ENCODE data around the gene BANF2. TPM values are rescaled to one million over a fixed set of nuclear protein-coding genes. Genes with fewer than 3 reads are reported as not detected.

BANF2 gene
- total and polyA plus RNA-seq, 2 of the 13 experiments (the other 11 are each of a cell fraction or from before 2014, with no cell fraction given), result 0.35 TPM; not detected in 1

DNA sequence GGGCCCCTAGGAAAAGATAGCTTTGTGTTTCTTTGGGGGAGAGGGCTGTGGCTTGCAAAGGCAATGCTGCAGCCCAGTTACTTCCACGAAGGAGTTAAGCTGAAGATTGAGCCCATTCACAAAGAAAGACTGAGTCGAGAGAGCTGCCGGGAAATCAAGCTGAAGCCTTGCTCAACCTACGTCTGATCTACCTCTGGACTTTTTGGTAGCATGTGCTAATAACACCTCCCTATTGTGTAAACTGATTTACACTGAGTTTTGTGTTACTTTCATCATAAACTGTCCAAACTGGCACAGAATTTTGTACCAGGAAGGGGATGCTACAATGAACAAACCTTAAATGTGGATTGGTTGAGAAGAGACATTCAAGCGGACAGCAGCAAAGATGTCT is 23.5 kb downstream of the BANF2 start:
- H3K4me3 ChIP-seq (replicated peaks in 1 of 3; ENCODE audit: insufficient read depth in 1 of 3, low read depth in 2 of 3, low read length in 3 of 3), result no peak overlapping the region
- CTCF ChIA-PET (ENCODE audit: low intra/inter-chr PET ratio, low total read pairs), result no interaction called here
- no peak overlapping the region for H3K4me2 ChIP-seq (ENCODE audit: low read depth, low read length)
- in situ Hi-C loops (cut with HindIII; ENCODE audit: extremely low pct_ligation_motif_present, low pct_unique_long_range_greater_than_20kb), result no loop called here
- FAIRE-seq (no peak), DNase-seq (ENCODE audit: low spot score) (no peak), ATAC-seq (no peak)
- no peaks in the 10 kb centered on the region for H3K36me3 ChIP-seq (replicated peaks in 1 of 2; ENCODE audit: control insufficient read depth in 1 of 2, insufficient read depth in 2 of 2, low read length in 2 of 2)
- no peak overlapping the region for H3K9ac ChIP-seq (ENCODE audit: insufficient read depth, low read depth, low read length)
- BruUV-seq (replicated peaks), result no TSS peak
- H2AFZ ChIP-seq (ENCODE audit: low read length), result no peak overlapping the region
- no peak overlapping the region for H3K27ac ChIP-seq (ENCODE audit: extremely low read length, insufficient read depth, low read length)
- no peaks in the 10 kb centered on the region for H3K79me2 ChIP-seq (ENCODE audit: insufficient read depth, low read length)
- POLR2A ChIA-PET, result interaction anchor here (1.1 to 5.5 kb wide), 11 partner anchors 12 to 175 kb away, joined by 3 to 81 read pairs (median 5); partner anchors contain the start of gene RRBP1
- peaks cover 44% of the 10 kb centered on the region for H3K4me1 ChIP-seq (ENCODE audit: insufficient read depth, low read length)
- WGBS (ENCODE audit: low lambda C conversion rate), result 25% methylated on average over 5 of the region's 5 CpGs
- H3K27me3 ChIP-seq (ENCODE audit: control insufficient read depth in 1 of 2, insufficient read depth in 2 of 2, low read length in 2 of 2), result peaks cover 4 to 73% of the 10 kb centered on the region in 2 experiments; a peak in 4 of 5 replicates
- intact Hi-C loops (cut with micrococcal nuclease; ENCODE audit: unreplicated experiment), result loop anchor here (2.0 to 5.0 kb wide), 3 partner anchors 48 to 214 kb away; no protein-coding TSS in a partner anchor
- no peaks in the 10 kb centered on the region for H3K9me3 ChIP-seq (ENCODE audit: low read length)
- no peaks in the 10 kb centered on the region for H4K20me1 ChIP-seq (ENCODE audit: insufficient read depth, low read length)
- TF ChIP-seq, protein P1, sequence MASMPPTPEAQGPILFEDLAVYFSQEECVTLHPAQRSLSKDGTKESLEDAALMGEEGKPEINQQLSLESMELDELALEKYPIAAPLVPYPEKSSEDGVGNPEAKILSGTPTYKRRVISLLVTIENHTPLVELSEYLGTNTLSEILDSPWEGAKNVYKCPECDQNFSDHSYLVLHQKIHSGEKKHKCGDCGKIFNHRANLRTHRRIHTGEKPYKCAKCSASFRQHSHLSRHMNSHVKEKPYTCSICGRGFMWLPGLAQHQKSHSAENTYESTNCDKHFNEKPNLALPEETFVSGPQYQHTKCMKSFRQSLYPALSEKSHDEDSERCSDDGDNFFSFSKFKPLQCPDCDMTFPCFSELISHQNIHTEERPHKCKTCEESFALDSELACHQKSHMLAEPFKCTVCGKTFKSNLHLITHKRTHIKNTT (CRISPR knock-in tag; IDR thresholded peaks at IDR 0.05), result no peak
- peak in 1 of 2 experiments; percentile 45; a peak in 1 of 4 replicates for TF ChIP-seq EP300 (IDR thresholded peaks at IDR 0.05; ENCODE audit: low read depth in 2 of 2, low read length in 2 of 2)
- no peak for TF ChIP-seq EP300 (CRISPR knock-in tag; IDR thresholded peaks at IDR 0.05; ENCODE audit: borderline replicate concordance)
- TF ChIP-seq CBX5 (CRISPR knock-in tag; IDR thresholded peaks at IDR 0.05; ENCODE audit: borderline replicate concordance), result no peak
- TF ChIP-seq FIP1L1 (IDR thresholded peaks at IDR 0.05; ENCODE audit: borderline replicate concordance, insufficient read depth, low read depth, low read length), result no peak
- TF ChIP-seq MTF2 (CRISPR knock-in tag; IDR thresholded peaks at IDR 0.05; ENCODE audit: borderline replicate concordance), result 0 out of 2 replicates have a peak, but pooled peaks have one; percentile 33
- TF ChIP-seq MBNL3 (CRISPR knock-in tag; conservative IDR thresholded peaks at IDR 0.05), result no peak
- no peak for TF ChIP-seq BRD4 (CRISPR knock-in tag; IDR thresholded peaks at IDR 0.05)
- TF ChIP-seq BCL6 (CRISPR knock-in tag; IDR thresholded peaks at IDR 0.05), result peak; percentile 57
- TF ChIP-seq GATAD2A (CRISPR knock-in tag; IDR thresholded peaks at IDR 0.05), result 0 out of 2 replicates have a peak, but pooled peaks have one; percentile 13
- TF ChIP-seq FOSL2 (CRISPR knock-in tag; IDR thresholded peaks at IDR 0.05), result peak; percentile 10; the same call in 1 of the 2 replicates
- peak; percentile 45; the same call in 1 of the 2 replicates for TF ChIP-seq CEBPG (CRISPR knock-in tag; IDR thresholded peaks at IDR 0.05)
- peak; percentile 59 for TF ChIP-seq ZNF652 (CRISPR knock-in tag; IDR thresholded peaks at IDR 0.05; ENCODE audit: borderline replicate concordance, low read depth)
- TF ChIP-seq HNF4G (IDR thresholded peaks at IDR 0.05; ENCODE audit: borderline replicate concordance, low read depth, low read length), result peak; percentile 42; the same call in 1 of the 2 replicates
- no peak for TF ChIP-seq HNF4G (CRISPR knock-in tag; IDR thresholded peaks at IDR 0.05; ENCODE audit: borderline replicate concordance, low read depth)
- TF ChIP-seq, protein P2, sequence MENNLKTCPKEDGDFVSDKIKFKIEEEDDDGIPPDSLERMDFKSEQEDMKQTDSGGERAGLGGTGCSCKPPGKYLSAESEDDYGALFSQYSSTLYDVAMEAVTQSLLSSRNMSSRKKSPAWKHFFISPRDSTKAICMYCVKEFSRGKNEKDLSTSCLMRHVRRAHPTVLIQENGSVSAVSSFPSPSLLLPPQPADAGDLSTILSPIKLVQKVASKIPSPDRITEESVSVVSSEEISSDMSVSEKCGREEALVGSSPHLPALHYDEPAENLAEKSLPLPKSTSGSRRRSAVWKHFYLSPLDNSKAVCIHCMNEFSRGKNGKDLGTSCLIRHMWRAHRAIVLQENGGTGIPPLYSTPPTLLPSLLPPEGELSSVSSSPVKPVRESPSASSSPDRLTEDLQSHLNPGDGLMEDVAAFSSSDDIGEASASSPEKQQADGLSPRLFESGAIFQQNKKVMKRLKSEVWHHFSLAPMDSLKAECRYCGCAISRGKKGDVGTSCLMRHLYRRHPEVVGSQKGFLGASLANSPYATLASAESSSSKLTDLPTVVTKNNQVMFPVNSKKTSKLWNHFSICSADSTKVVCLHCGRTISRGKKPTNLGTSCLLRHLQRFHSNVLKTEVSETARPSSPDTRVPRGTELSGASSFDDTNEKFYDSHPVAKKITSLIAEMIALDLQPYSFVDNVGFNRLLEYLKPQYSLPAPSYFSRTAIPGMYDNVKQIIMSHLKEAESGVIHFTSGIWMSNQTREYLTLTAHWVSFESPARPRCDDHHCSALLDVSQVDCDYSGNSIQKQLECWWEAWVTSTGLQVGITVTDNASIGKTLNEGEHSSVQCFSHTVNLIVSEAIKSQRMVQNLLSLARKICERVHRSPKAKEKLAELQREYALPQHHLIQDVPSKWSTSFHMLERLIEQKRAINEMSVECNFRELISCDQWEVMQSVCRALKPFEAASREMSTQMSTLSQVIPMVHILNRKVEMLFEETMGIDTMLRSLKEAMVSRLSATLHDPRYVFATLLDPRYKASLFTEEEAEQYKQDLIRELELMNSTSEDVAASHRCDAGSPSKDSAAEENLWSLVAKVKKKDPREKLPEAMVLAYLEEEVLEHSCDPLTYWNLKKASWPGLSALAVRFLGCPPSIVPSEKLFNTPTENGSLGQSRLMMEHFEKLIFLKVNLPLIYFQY (CRISPR knock-in tag; IDR thresholded peaks at IDR 0.05; ENCODE audit: borderline replicate concordance), result no peak
- TF ChIP-seq, protein P3, sequence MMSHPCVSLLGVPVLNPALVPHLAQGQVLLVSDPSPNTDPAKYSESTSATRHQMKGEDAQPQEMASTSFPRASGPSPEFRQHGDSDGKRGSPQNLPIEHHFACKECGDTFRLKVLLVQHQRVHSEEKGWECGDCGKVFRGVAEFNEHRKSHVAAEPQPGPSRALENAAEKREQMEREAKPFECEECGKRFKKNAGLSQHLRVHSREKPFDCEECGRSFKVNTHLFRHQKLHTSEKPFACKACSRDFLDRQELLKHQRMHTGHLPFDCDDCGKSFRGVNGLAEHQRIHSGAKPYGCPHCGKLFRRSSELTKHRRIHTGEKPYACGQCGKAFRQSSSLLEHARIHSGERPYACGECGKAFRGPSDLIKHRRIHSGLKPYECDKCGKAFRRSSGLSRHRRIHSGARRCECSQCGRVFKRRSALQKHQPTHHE (CRISPR knock-in tag; IDR thresholded peaks at IDR 0.05; ENCODE audit: borderline replicate concordance), result no peak
- no peak for TF ChIP-seq ZNF781 (CRISPR knock-in tag; IDR thresholded peaks at IDR 0.05; ENCODE audit: borderline replicate concordance, not compliant biosample characterization)
- peak; percentile 72 for TF ChIP-seq CEBPB (IDR thresholded peaks at IDR 0.05; ENCODE audit: borderline replicate concordance, low read depth, low read length)
- no peak for TF ChIP-seq ZSCAN29 (CRISPR knock-in tag; conservative IDR thresholded peaks at IDR 0.05)

Data from HepG2 (cell line).